Psoas muscle (tissue), 8 donors: Measurements from ENCODE around the gene SLCO4A1. TPM values are rescaled to one million over a fixed set of nuclear protein-coding genes. Genes with fewer than 3 reads are reported as not detected.

Experiments
- ATAC-seq, 4 donors: fragments of 200-7000 bp; cut with Tn5 transposase; one replicate each; pipeline ENCODE4 v1.9.1; 2020; ENCODE audit warnings: moderate library complexity in 3 of 4, mild to moderate bottlenecking in 2 of 4
- DNase-seq, 2 donors: peaks; one replicate each; pipeline ENCODE4 v3.0.0-alpha.2; 2020
- H3K27ac ChIP-seq: fragments of 200-600 bp; one replicate; pipeline ENCODE4 v1.8.0; 2022
- H3K27me3 ChIP-seq, 3 donors: fragments of 200-600 bp in 1 of 3; one replicate each; pipeline versions ENCODE4 v1.6.1 to v1.8.0; 2013 to 2022; ENCODE audit warnings: low read length in 2 of 3, mild to moderate bottlenecking in 2 of 3, moderate library complexity in 1 of 3; ENCODE audit not compliant: insufficient read depth in 3 of 3
- H3K36me3 ChIP-seq, 2 donors: fragments of 200-600 bp in 1 of 2; one replicate each; pipeline versions ENCODE4 v1.6.1 to v1.8.0; 2013 to 2022; ENCODE audit warnings: low read depth in 1 of 2, mild to moderate bottlenecking in 1 of 2, moderate library complexity in 1 of 2; ENCODE audit not compliant: insufficient read depth in 1 of 2
- H3K4me1 ChIP-seq: fragments of 200-600 bp; one replicate; pipeline ENCODE4 v1.8.0; 2022
- H3K4me3 ChIP-seq: fragments of 200-600 bp; one replicate; pipeline ENCODE4 v1.8.0; 2022; ENCODE audit warnings: mild to moderate bottlenecking
- H3K9me3 ChIP-seq: fragments of 200-600 bp; one replicate; pipeline ENCODE4 v1.8.0; 2022
- WGBS, 3 donors: extraction: QIAGEN DNeasy Blood & Tissue Kit; methylation state at CpG; one replicate each; pipeline versions ENCODE4 v1.1.6 to v1.1.7; 2013; 5-methylcytosine and 5-hydroxymethylcytosine counted together
- intact Hi-C, 2 donors: fragments of 100-400 bp; cut with DNase I; formaldehyde crosslinking; loops; one replicate each; pipeline versions ENCODE4 v1.11.0 to v1.14.2; 2022
- polyA plus RNA-seq, 3 donors: library from polyadenylated mRNA; stranded (reverse); fragments of 200-250 nt; gene quantifications; one replicate each; pipeline ENCODE4 v1.2.3, GENCODE V29; 2013
- total RNA-seq, 4 donors: library from RNA; stranded (reverse); fragmentation: NEBNext Ultra II Directional in 2 of 4; extraction: Animal tissue kit (Norgen Biotek cat#: 25700) in 2 of 4; gene quantifications; one replicate each; pipeline versions ENCODE4 v1.2.1 to v1.2.4, GENCODE V29; 2021 to 2023
- TF ChIP-seq, protein P1 (sequence below): fragments of 200-600 bp; IDR thresholded peaks from one replicate; pipeline ENCODE4 v1.8.0; 2022; ENCODE audit warnings: antibody characterized with exemption
- donor health status: healthy with polysubstance abuse.
- donor health status: DM: no; HTN: no; CAD: no; lungs with moderate emphysema.
- donor health status: Bipolar disorder and iron deficiency.
- donor health status: healthy.
- donor health status: DM: yes; HTN: yes; CAD: no.
- donor health status: DM: no; HTN: no; CAD: no.
- donor health status: DM: no; HTN: no; CAD: no.
- donor health status: DM: yes; HTN: yes; CAD: no.

The SLCO4A1 gene
- total and polyA plus RNA-seq, 7 donors, result 5.3 to 38.5 (median 9.8) TPM

DNA sequence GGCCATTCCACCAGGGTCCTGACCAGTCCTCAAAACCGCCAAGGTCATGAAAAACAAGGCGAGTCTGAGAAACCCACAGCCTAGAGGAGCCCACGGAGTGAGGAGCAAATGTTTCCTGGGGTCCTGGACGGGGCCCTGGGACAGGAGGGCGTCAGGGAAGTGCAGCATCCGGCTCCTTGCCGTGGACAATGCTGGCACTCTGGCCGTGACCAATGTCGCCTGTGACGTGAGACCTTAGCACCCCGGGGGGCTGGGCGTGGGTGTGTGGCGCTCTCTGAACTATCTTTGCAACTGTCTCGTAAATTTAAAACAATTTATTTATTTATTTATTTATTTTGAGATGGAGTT lies 34.1 kb upstream of the SLCO4A1 start:
- TF ChIP-seq, protein P1, sequence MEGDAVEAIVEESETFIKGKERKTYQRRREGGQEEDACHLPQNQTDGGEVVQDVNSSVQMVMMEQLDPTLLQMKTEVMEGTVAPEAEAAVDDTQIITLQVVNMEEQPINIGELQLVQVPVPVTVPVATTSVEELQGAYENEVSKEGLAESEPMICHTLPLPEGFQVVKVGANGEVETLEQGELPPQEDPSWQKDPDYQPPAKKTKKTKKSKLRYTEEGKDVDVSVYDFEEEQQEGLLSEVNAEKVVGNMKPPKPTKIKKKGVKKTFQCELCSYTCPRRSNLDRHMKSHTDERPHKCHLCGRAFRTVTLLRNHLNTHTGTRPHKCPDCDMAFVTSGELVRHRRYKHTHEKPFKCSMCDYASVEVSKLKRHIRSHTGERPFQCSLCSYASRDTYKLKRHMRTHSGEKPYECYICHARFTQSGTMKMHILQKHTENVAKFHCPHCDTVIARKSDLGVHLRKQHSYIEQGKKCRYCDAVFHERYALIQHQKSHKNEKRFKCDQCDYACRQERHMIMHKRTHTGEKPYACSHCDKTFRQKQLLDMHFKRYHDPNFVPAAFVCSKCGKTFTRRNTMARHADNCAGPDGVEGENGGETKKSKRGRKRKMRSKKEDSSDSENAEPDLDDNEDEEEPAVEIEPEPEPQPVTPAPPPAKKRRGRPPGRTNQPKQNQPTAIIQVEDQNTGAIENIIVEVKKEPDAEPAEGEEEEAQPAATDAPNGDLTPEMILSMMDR, result no peak
- Histone ChIP-seq H3K27me3 (peaks cover 0 to 69% (median 12%) of the 10 kb centered on the region in 3 donors), H3K27ac (no peak overlapping the region), H3K4me1 (peaks cover 19% of the 10 kb centered on the region), H3K4me3 (no peak overlapping the region), H3K9me3 (no peaks in the 10 kb centered on the region), H3K36me3 (no peaks in the 10 kb centered on the region)
- 80 to 91% (median 88%) methylated on average over 14 of the region's 14 CpGs for WGBS, 3 donors
- intact Hi-C loops, result no loop called here
- no peak for DNase-seq
- ATAC-seq, result no peak

DNA sequence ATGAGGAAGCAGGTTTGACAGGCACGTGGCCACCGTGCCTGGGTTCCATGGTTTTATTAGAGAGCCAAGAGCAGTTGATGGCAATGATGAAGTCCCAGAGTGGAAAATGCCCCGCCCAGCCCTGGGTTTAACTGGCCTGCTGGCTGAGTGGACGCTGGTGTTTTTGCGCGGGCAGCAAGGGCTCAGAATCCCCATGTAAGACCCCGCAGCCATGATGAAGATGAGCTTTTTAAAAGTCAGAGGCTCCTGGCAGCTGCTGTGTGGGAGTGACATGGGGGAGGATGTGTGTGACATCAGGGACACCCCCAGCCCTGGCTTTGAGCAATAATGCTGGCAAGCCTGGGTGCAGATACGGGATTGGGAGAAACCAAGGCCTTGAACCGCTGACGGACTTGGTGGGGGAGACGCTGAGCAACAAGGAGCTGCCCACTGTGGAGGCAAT lies 33.0 kb upstream of the SLCO4A1 start:
- Histone ChIP-seq H3K4me1 (peaks cover 12% of the 10 kb centered on the region), H3K27me3 (peaks cover 0 to 71% (median 8%) of the 10 kb centered on the region in 3 donors)
- DNase-seq, result no peak

DNA sequence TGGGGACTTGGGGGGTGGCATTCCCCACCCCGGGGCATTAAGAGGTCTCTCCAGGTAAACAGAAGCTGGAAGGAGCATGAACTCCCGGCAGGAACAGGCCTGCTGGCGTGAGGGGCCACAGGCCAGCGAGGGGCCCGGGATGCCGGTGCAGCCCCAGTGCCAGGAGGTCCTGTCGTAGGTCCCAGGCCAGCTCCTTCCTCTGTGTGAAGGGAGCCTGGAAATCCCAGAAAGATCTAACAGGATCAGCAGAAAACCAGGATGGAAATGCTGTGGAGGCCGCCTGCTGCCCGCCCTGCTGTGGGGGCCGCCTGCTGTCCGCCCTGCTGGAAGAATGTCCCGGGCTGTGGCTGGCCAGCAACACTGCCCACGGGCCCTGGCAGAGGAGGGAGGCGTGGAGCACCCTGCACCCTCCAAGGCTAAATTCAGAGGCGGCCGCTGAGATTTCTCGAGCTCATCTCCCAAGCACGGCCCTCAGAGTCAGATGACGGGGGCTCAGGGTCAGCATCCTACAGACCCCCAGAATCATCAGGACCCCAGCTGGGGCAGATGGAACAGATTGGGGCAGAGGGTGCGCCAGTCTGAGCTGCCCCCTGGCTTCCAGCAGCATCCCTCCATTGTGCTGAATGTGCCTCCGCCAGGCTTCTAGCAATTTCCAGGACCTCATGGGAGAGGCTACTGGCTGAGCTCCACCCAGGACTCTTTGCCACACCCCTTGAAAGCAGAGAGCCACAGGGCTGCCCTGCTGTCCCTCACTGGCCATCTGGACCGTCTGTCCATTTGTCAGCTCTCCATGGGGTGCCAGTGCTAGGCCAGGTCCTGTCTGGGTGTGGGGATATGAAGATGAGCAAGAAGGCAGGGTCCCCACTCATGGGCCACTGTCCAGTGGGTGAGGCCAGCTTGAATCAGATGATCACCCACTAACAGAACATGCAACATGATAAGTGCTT lies 32.2 kb upstream of the SLCO4A1 start:
- Histone ChIP-seq H3K9me3 (no peaks in the 10 kb centered on the region), H3K36me3 (no peaks in the 10 kb centered on the region), H3K4me3 (no peak overlapping the region), H3K4me1 (peaks cover 12% of the 10 kb centered on the region), H3K27ac (no peak overlapping the region), H3K27me3 (peaks cover 0 to 65% (median 8%) of the 10 kb centered on the region in 3 donors)
- ATAC-seq (no peak), DNase-seq (no peak)
- TF ChIP-seq, protein P1, result no peak
- intact Hi-C loops, result loop anchor here in 1 of 2 donors (10.0 kb wide), 1 partner anchor 195 kb away; no protein-coding TSS in a partner anchor
- WGBS, 3 donors, result 69 to 79% (median 78%) methylated on average over 22 of the region's 22 CpGs

More for the DNA sequence above, 33.0 kb upstream of the SLCO4A1 start:
- TF ChIP-seq, protein P1, result no peak
- no peaks in the 10 kb centered on the region for H3K9me3 ChIP-seq
- no peak overlapping the region for H3K4me3 ChIP-seq
- no peak for ATAC-seq
- no peaks in the 10 kb centered on the region for H3K36me3 ChIP-seq
- no peak overlapping the region for H3K27ac ChIP-seq
- intact Hi-C loops, result no loop called here
- 90 to 94% (median 92%) methylated on average over 11 of the region's 11 CpGs for WGBS, 3 donors

DNA sequence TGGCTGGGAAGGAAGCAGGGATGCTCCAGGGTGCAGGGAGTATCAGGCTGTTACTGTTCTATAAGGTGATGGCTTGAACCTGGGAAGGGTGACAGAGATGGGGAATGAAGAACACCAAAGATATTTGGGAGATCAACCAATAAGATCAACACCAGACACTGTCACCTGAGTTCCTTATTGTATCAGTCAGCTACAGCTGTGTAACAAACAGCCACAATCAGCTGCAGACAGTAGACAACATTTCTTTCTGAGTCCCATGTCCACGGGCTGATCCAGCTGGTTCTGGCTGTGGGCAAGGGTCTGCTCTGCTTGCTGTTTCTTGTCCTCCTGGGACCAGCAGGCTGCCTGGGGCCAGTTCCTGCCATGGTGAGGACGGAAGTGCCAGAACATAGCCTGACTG lies 31.3 kb upstream of the SLCO4A1 start:
- no peak for ATAC-seq
- 81 to 89% (median 85%) methylated on average over 2 of the region's 2 CpGs for WGBS, 3 donors
- no peak overlapping the region for H3K4me3 ChIP-seq
- H3K36me3 ChIP-seq, result no peaks in the 10 kb centered on the region
- no peaks in the 10 kb centered on the region for H3K9me3 ChIP-seq
- no peak for DNase-seq
- peaks cover 0 to 56% (median 8%) of the 10 kb centered on the region in 3 donors for H3K27me3 ChIP-seq
- intact Hi-C loops, result loop anchor here in 1 of 2 donors (10.0 kb wide), 1 partner anchor 196 kb away; no protein-coding TSS in a partner anchor
- no peak overlapping the region for H3K27ac ChIP-seq
- TF ChIP-seq, protein P1, result no peak
- peaks cover 6% of the 10 kb centered on the region for H3K4me1 ChIP-seq
